Measurements from ENCODE around the gene MTHFD2L.
"Not testable (repeated sequence)": the region's sequence is repeated elsewhere in the genome, so short reads cannot be mapped to it uniquely, and the experiment has no call there.

Gene MTHFD2L

DNA sequence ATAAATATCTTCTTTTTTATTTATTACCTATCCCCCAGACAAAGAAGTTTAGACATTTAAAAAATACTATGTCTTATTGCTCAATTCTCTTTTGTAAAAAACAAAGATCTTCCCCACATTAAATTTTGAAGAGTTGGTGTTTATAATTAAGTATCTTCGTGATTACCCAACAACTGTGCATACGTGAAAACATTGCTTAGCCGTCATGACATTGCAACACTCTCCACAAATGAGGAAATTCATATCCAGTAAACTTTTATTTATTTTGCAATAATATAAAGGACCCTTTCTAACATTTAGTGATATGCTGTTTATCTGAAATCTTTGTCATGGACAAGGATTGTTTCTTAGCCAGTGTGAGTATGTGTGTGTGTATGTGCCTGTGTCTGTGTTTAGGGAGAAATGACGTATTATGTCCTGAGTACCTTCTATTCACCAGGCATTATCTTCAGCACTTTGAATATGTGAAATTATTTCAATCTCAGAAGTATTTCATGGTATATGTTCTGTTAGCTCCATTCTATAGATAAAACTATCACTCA lies 180.9 kb downstream of the MTHFD2L start:
- peaks cover 7% of the 10 kb centered on the region; the same call in 1 of the 2 replicates for H3K9me3 ChIP-seq (ENCODE audit: low read length)
- no peaks in the 10 kb centered on the region for H3K4me1 ChIP-seq (ENCODE audit: insufficient read depth, low read length, severe bottlenecking)
- no peaks in the 10 kb centered on the region for H3K27me3 ChIP-seq (ENCODE audit: insufficient read depth, low read length)
- no peak overlapping the region for H3K27ac ChIP-seq (ENCODE audit: low read depth, low read length, poor library complexity, severe bottlenecking)
- TF ChIP-seq CTCF (IDR thresholded peaks at IDR 0.05; ENCODE audit: low read length) (no peak), EZH2 (IDR thresholded peaks at IDR 0.05; ENCODE audit: borderline replicate concordance, low read length) (no peak)
- H2AFZ ChIP-seq (ENCODE audit: low read length) = no peak overlapping the region
- H3K36me3 ChIP-seq (ENCODE audit: insufficient read depth, low read length) = no peaks in the 10 kb centered on the region
- no peaks in the 10 kb centered on the region for H3F3A ChIP-seq (ENCODE audit: insufficient read depth, low read length)
- H3K79me2 ChIP-seq (ENCODE audit: insufficient read depth, low read length) = no peaks in the 10 kb centered on the region
- no peaks in the 10 kb centered on the region for H4K20me1 ChIP-seq (ENCODE audit: insufficient read depth, low read length)
- H3K9me2 ChIP-seq (ENCODE audit: low read depth, low read length) = no peaks in the 10 kb centered on the region
- H3K4me2 ChIP-seq (ENCODE audit: low read length) = no peak overlapping the region
- H3K4me3 ChIP-seq (ENCODE audit: low read depth, low read length, poor library complexity, severe bottlenecking) = no peak overlapping the region
- H3K9ac ChIP-seq (ENCODE audit: low read length) = no peak overlapping the region

GRCh38 chr4:74339501-74339900 lies 181.6 kb downstream of the MTHFD2L start:
- Histone ChIP-seq H3K9ac (ENCODE audit: low read length) (no peak overlapping the region), H3K79me2 (ENCODE audit: insufficient read depth, low read length) (no peaks in the 10 kb centered on the region), H3K4me1 (ENCODE audit: insufficient read depth, low read length, severe bottlenecking) (no peaks in the 10 kb centered on the region), H3K4me3 (ENCODE audit: low read depth, low read length, poor library complexity, severe bottlenecking) (no peak overlapping the region), H3K9me3 (ENCODE audit: low read length) (peaks cover 12% of the 10 kb centered on the region; the same call in 1 of the 2 replicates), H3F3A (ENCODE audit: insufficient read depth, low read length) (no peaks in the 10 kb centered on the region), H3K27me3 (ENCODE audit: insufficient read depth, low read length) (no peaks in the 10 kb centered on the region), H4K20me1 (ENCODE audit: insufficient read depth, low read length) (no peaks in the 10 kb centered on the region), H3K9me2 (ENCODE audit: low read depth, low read length) (no peaks in the 10 kb centered on the region), H2AFZ (ENCODE audit: low read length) (no peak overlapping the region), H3K36me3 (ENCODE audit: insufficient read depth, low read length) (no peaks in the 10 kb centered on the region), H3K27ac (ENCODE audit: low read depth, low read length, poor library complexity, severe bottlenecking) (no peak overlapping the region), H3K4me2 (ENCODE audit: low read length) (no peak overlapping the region)
- TF ChIP-seq CTCF (IDR thresholded peaks at IDR 0.05; ENCODE audit: low read length) (no peak), EZH2 (IDR thresholded peaks at IDR 0.05; ENCODE audit: borderline replicate concordance, low read length) (no peak)

DNA sequence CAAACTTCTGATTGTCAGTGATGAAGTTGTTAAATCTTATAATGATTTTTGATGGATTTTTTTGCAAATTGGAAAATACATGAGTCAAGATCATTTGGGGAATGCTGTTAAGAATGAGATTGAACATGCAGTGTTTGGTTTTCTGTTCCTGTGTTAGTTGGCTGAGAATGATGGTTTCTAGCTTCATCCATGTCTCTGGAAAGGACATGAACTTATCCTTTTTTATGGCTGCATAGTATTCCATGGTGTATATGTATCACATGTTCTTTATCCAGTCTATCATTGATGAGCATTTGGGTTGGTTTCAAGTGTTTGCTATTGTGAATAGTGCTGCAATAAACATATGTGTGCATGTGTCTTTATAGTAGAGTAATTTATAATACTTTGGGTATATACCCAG lies 182.5 kb downstream of the MTHFD2L start:
- not testable (repeated sequence) for H3K4me1 ChIP-seq (ENCODE audit: insufficient read depth, low read length, severe bottlenecking); H3K27me3 ChIP-seq (ENCODE audit: insufficient read depth, low read length); H2AFZ ChIP-seq (ENCODE audit: low read length); H3K4me3 ChIP-seq (ENCODE audit: low read depth, low read length, poor library complexity, severe bottlenecking); H3K4me2 ChIP-seq (ENCODE audit: low read length); H3K27ac ChIP-seq (ENCODE audit: low read depth, low read length, poor library complexity, severe bottlenecking); H3F3A ChIP-seq (ENCODE audit: insufficient read depth, low read length); H3K9me2 ChIP-seq (ENCODE audit: low read depth, low read length); H4K20me1 ChIP-seq (ENCODE audit: insufficient read depth, low read length); H3K79me2 ChIP-seq (ENCODE audit: insufficient read depth, low read length); H3K36me3 ChIP-seq (ENCODE audit: insufficient read depth, low read length); H3K9ac ChIP-seq (ENCODE audit: low read length)
- peaks cover 12% of the 10 kb centered on the region; the same call in 1 of the 2 replicates for H3K9me3 ChIP-seq (ENCODE audit: low read length)

DNA sequence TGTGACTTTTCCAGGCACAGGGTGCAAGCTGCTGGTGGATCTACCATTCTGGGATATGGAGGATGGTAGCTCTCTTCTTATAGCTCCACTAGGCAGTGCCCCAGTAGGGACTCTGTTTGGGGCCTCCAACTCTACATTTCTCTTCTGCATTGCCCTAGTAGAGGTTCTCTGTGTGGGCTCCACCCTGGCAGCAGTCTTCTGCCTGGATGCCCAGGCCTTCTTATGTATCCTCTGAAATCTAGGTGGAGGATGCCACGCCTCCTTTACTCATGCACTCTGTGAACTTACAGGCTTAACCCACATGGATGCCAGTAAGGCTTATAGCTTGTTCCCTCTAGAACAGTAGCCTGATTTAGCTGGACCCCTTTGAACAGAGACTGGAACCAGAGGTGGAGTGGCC lies 186.1 kb downstream of the MTHFD2L start:
- Histone ChIP-seq H3K27me3 (ENCODE audit: insufficient read depth, low read length) (no peaks in the 10 kb centered on the region), H3K79me2 (ENCODE audit: insufficient read depth, low read length) (no peaks in the 10 kb centered on the region), H4K20me1 (ENCODE audit: insufficient read depth, low read length) (no peaks in the 10 kb centered on the region), H3K9me3 (ENCODE audit: low read length) (peaks cover 12% of the 10 kb centered on the region; the same call in 1 of the 2 replicates), H3K4me2 (ENCODE audit: low read length) (no peak overlapping the region), H3F3A (ENCODE audit: insufficient read depth, low read length) (no peaks in the 10 kb centered on the region), H3K9me2 (ENCODE audit: low read depth, low read length) (no peaks in the 10 kb centered on the region), H2AFZ (ENCODE audit: low read length) (no peak overlapping the region), H3K36me3 (ENCODE audit: insufficient read depth, low read length) (no peaks in the 10 kb centered on the region), H3K9ac (ENCODE audit: low read length) (no peak overlapping the region), H3K27ac (ENCODE audit: low read depth, low read length, poor library complexity, severe bottlenecking) (no peak overlapping the region), H3K4me1 (ENCODE audit: insufficient read depth, low read length, severe bottlenecking) (no peaks in the 10 kb centered on the region), H3K4me3 (ENCODE audit: low read depth, low read length, poor library complexity, severe bottlenecking) (no peak overlapping the region)
- TF ChIP-seq CTCF (IDR thresholded peaks at IDR 0.05; ENCODE audit: low read length) = no peak
- no peak for TF ChIP-seq EZH2 (IDR thresholded peaks at IDR 0.05; ENCODE audit: borderline replicate concordance, low read length)

All from OCI-LY1 (cell line).